ENCODE results near the gene YJEFN3.

- TF ChIP-seq CTCF (IDR thresholded peaks at IDR 0.05) = no peak
- TF ChIP-seq POLR2A (IDR thresholded peaks at IDR 0.05; ENCODE audit: low read depth) = no peak
- TF ChIP-seq EP300 (IDR thresholded peaks at IDR 0.05) = no peak
- TF ChIP-seq POLR2AphosphoS5 (IDR thresholded peaks at IDR 0.05) = no peak
Measured at GRCh38 chr19:19562665-19563347, 34.1 kb downstream of the YJEFN3 start.

Data from esophagus muscularis mucosa (tissue), 4 donors.